Esophagus squamous epithelium (tissue), 5 donors: ENCODE data around the gene ATP8A2. TPM values are rescaled to one million over a fixed set of nuclear protein-coding genes. Genes with fewer than 3 reads are reported as not detected.

Experiments
- DNase-seq: peaks from one replicate; lab custom pipeline; 2025; lab: John Stamatoyannopoulos, UW
- H3K27ac ChIP-seq, 4 donors: fragments of 200-600 bp; sonication (generic); one replicate each; pipeline ENCODE4 v1.5.1; 2016 to 2019; ENCODE audit warnings: mild to moderate bottlenecking in 1 of 4
- H3K27me3 ChIP-seq, 4 donors: fragments of 200-600 bp; sonication (generic); 1 replicate in 3 of 4; 2 replicates in 1 of 4; pipeline versions ENCODE4 v1.5.1 to v1.6.0; 2017 to 2021; ENCODE audit warnings: antibody characterized with exemption in 1 of 4
- H3K36me3 ChIP-seq, 3 donors: fragments of 200-600 bp; sonication (generic); one replicate each; pipeline ENCODE4 v1.5.1; 2016 to 2019
- H3K4me1 ChIP-seq, 3 donors: fragments of 200-600 bp; sonication (generic); one replicate each; pipeline ENCODE4 v1.5.1; 2017 to 2019
- H3K4me3 ChIP-seq, 4 donors: fragments of 200-600 bp; sonication (generic); 1 replicate in 3 of 4; 2 replicates in 1 of 4; pipeline ENCODE4 v1.5.1; 2016 to 2019; ENCODE audit warnings: mild to moderate bottlenecking in 2 of 4, moderate library complexity in 1 of 4
- H3K9me3 ChIP-seq, 3 donors: fragments of 200-600 bp; sonication (generic); one replicate each; pipeline ENCODE4 v1.5.1; 2016 to 2019
- POLR2A ChIP-seq, 4 donors: fragments of 450-650 bp; IDR thresholded peaks; one replicate each; pipeline ENCODE4 v1.6.1; 2017; ENCODE audit warnings: antibody characterized with exemption in 4 of 4, mild to moderate bottlenecking in 4 of 4, moderate library complexity in 3 of 4
- WGBS, 2 donors: methylation state at CpG; one replicate each; pipeline ENCODE4 v1.1.5; 2018; 5-methylcytosine and 5-hydroxymethylcytosine counted together
- intact Hi-C: fragments of 100-400 bp; cut with DNase I; formaldehyde crosslinking; loops from one replicate; pipeline ENCODE4 v1.15.0; 2022
- total RNA-seq, 4 donors: library from RNA; depleted of rRNA; stranded (reverse); fragments of >200 nt; gene quantifications; one replicate each; pipeline ENCODE4 v1.1.0, GENCODE V29; 2016
- TF ChIP-seq, protein P1 (sequence below), 6 experiments: fragments of 450-650 bp in 4 of 6; fragments of 200-600 bp in 2 of 6; sonication (generic) in 2 of 6; IDR thresholded peaks; one replicate each; pipeline ENCODE4 v1.5.1; 2016 to 2019; ENCODE audit warnings: antibody characterized with exemption in 6 of 6, mild to moderate bottlenecking in 4 of 6, moderate library complexity in 4 of 6
- donor health status: DM: yes; HTN: yes; CAD: no.

The ATP8A2 gene
- total RNA-seq, 4 donors from 2014 or later: not detected

DNA sequence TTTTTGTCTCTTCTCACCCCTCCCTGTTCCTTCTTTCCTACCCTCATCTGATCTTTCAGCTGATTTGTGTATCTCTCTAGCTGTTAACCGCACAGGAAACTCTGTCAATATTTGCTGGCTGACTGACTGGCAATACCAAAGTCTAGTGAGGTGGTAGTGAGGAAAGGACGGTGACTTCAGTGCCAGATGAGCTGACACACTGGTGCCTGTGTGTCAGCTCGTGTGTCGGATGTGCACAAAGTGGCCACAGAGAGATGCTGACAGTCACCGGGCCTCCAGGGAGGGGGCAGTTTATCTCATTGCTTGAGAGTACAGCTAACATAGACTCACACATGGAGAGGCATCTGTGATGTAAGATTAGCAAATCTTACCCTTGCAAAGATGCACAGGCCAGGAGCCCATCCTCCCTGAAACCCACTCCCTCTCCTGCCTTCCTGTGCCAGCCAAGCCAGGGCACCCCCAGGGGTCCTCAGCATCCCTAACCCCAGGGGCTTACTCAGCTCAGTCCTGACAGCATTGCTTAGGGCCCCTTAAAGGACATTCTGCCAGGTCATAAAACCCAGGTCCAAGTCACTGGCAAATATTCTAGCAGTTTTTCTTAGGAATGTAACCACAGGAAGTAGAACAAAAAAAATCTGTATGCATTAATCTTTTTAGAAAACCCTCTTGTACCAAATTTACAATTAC is 599.8 kb downstream of the ATP8A2 start:
- WGBS, 2 donors: 69 to 70% methylated on average over 5 of the region's 5 CpGs
- Histone ChIP-seq H3K27ac (no peak overlapping the region), H3K4me3 (no peak overlapping the region), H3K9me3 (no peaks in the 10 kb centered on the region), H3K36me3 (no peaks in the 10 kb centered on the region), H3K4me1 (no peaks in the 10 kb centered on the region), H3K27me3 (peaks cover 0 to 18% (median 0%) of the 10 kb centered on the region in 4 donors)
- no peak for DNase-seq
- no peak for TF ChIP-seq POLR2A (IDR thresholded peaks at IDR 0.05)
- TF ChIP-seq, protein P1, sequence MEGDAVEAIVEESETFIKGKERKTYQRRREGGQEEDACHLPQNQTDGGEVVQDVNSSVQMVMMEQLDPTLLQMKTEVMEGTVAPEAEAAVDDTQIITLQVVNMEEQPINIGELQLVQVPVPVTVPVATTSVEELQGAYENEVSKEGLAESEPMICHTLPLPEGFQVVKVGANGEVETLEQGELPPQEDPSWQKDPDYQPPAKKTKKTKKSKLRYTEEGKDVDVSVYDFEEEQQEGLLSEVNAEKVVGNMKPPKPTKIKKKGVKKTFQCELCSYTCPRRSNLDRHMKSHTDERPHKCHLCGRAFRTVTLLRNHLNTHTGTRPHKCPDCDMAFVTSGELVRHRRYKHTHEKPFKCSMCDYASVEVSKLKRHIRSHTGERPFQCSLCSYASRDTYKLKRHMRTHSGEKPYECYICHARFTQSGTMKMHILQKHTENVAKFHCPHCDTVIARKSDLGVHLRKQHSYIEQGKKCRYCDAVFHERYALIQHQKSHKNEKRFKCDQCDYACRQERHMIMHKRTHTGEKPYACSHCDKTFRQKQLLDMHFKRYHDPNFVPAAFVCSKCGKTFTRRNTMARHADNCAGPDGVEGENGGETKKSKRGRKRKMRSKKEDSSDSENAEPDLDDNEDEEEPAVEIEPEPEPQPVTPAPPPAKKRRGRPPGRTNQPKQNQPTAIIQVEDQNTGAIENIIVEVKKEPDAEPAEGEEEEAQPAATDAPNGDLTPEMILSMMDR (IDR thresholded peaks at IDR 0.05): no peak
- intact Hi-C loops: no loop called here

DNA sequence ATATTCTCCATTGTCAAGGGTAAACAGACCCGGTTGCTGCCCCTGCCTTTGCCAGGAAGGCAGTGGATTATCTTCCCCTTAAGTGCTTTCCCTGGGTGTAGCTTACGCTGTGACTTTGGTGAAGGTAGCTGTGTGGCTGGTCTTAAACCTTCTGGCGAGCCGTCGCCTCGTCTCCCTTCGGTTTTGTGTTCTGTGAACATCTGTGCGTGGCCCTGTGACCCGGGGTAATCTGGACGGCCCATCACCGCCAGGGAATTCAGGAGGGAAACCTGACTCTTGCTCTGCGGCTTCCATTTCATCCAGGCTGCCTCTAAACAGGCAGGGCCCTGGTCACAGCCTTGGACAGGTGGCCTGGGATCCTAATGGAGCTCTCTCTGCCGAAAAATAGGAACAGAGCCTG is 601.3 kb downstream of the ATP8A2 start:
- no peaks in the 10 kb centered on the region for H3K4me1 ChIP-seq
- WGBS, 2 donors: 68 to 72% methylated on average over 5 to 8 of the region's 13 CpGs
- H3K27ac ChIP-seq: no peak overlapping the region
- no peak overlapping the region for H3K4me3 ChIP-seq
- no peaks in the 10 kb centered on the region for H3K36me3 ChIP-seq
- peaks cover 0 to 26% (median 0%) of the 10 kb centered on the region in 4 donors for H3K27me3 ChIP-seq
- no peak for DNase-seq
- TF ChIP-seq, protein P1 (IDR thresholded peaks at IDR 0.05): no peak
- TF ChIP-seq POLR2A (IDR thresholded peaks at IDR 0.05): no peak
- no peaks in the 10 kb centered on the region for H3K9me3 ChIP-seq
- intact Hi-C loops: no loop called here

DNA sequence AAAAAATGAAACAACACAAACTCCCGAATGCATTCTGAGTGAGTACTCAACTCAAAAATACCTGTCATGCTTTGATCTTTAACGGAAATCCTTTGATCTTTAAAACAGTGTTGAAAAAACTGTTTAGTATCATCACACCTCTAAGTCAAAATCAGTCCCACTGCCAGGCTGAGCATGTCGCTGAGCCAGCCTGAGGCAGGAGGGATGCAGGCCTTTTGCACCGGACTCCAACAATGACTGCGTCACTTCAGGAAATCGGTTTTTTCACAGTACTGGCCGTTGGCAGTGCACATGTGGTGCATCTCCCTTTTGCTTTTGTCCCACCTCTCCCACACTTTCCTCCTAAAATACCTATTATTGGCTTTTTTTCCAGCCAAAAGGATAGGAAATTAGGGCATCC is 601.8 kb downstream of the ATP8A2 start:
- intact Hi-C loops: no loop called here
- H3K27ac ChIP-seq: no peak overlapping the region
- no peaks in the 10 kb centered on the region for H3K9me3 ChIP-seq
- 40 to 51% methylated on average over 7 of the region's 7 CpGs for WGBS, 2 donors
- no peak for DNase-seq
- TF ChIP-seq POLR2A (IDR thresholded peaks at IDR 0.05): no peak
- TF ChIP-seq, protein P1 (IDR thresholded peaks at IDR 0.05): no peak
- H3K4me3 ChIP-seq: no peak overlapping the region
- peaks cover 0 to 26% (median 0%) of the 10 kb centered on the region in 4 donors for H3K27me3 ChIP-seq
- no peaks in the 10 kb centered on the region for H3K4me1 ChIP-seq
- no peaks in the 10 kb centered on the region for H3K36me3 ChIP-seq

DNA sequence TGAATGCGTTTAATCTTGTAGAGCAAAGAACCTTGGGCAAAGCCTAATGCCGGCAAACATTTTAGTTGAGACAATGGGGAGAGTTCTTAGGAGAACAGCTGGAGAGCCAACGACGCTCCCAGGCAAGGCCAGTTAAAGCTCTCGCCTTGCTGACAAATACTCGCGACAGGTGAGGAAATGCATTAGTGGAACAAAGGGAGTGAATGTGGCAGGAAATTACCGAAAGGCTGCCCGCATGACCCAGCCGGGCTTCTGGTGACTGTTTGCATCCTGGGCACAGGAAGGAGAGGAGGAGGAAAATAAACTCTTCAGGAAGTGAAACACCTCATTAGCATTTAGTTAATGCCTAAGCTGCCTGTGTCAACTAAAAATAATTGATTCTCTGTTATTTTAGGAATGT is 605.4 kb downstream of the ATP8A2 start:
- Histone ChIP-seq H3K9me3 (no peaks in the 10 kb centered on the region), H3K4me1 (no peaks in the 10 kb centered on the region), H3K36me3 (no peaks in the 10 kb centered on the region), H3K4me3 (no peak overlapping the region), H3K27me3 (peaks cover 0 to 26% (median 0%) of the 10 kb centered on the region in 4 donors), H3K27ac (no peak overlapping the region)
- intact Hi-C loops: no loop called here
- 28% methylated on average over 9 to 10 of the region's 10 CpGs for WGBS, 2 donors
- no peak for TF ChIP-seq POLR2A (IDR thresholded peaks at IDR 0.05)
- TF ChIP-seq, protein P1 (IDR thresholded peaks at IDR 0.05): no peak
- DNase-seq: no peak

DNA sequence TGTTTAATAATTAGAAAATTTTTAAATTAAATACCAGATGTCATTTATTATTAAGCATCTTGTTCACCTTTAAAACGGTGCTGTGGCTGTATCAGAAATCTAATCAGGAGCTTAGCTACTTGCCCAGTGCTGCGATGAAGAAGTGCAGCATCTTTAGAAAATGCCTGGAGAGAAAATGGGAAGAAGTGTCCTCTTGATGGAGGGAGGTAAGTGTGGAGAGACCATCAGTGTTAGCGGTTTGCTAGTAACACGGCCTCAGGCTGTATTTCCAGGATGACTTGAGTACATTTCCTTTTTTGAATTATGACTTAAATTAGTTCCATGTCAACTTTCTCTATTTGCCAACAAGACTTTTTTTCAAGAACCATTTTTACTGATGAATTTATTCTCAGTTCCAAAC is 605.9 kb downstream of the ATP8A2 start:
- Histone ChIP-seq H3K9me3 (no peaks in the 10 kb centered on the region), H3K27me3 (peaks cover 0 to 26% (median 0%) of the 10 kb centered on the region in 4 donors), H3K27ac (no peak overlapping the region), H3K4me3 (no peak overlapping the region), H3K36me3 (no peaks in the 10 kb centered on the region), H3K4me1 (no peaks in the 10 kb centered on the region)
- TF ChIP-seq POLR2A (IDR thresholded peaks at IDR 0.05): no peak
- TF ChIP-seq, protein P1 (IDR thresholded peaks at IDR 0.05): no peak
- WGBS, 2 donors: 45 to 49% methylated on average over 4 of the region's 4 CpGs
- no peak for DNase-seq
- intact Hi-C loops: no loop called here
